NCI-H1436 (cell line): ENCODE data around the gene TBXT.
"Not testable (repeated sequence)": the region's sequence is repeated elsewhere in the genome, so short reads cannot be mapped to it uniquely, and the experiment has no call there.

ENCODE experiments used
- DNase-seq: peaks from one replicate; lab custom pipeline; 2025; lab: John Stamatoyannopoulos, UW

The TBXT gene

GRCh38 chr6:166172546-166172945 lies 4.9 kb upstream of the TBXT start:
- no peak for DNase-seq

- DNase-seq, result no peak
Measured at GRCh38 chr6:166169549-166170421, 2.1 kb upstream of the TBXT start.

DNA sequence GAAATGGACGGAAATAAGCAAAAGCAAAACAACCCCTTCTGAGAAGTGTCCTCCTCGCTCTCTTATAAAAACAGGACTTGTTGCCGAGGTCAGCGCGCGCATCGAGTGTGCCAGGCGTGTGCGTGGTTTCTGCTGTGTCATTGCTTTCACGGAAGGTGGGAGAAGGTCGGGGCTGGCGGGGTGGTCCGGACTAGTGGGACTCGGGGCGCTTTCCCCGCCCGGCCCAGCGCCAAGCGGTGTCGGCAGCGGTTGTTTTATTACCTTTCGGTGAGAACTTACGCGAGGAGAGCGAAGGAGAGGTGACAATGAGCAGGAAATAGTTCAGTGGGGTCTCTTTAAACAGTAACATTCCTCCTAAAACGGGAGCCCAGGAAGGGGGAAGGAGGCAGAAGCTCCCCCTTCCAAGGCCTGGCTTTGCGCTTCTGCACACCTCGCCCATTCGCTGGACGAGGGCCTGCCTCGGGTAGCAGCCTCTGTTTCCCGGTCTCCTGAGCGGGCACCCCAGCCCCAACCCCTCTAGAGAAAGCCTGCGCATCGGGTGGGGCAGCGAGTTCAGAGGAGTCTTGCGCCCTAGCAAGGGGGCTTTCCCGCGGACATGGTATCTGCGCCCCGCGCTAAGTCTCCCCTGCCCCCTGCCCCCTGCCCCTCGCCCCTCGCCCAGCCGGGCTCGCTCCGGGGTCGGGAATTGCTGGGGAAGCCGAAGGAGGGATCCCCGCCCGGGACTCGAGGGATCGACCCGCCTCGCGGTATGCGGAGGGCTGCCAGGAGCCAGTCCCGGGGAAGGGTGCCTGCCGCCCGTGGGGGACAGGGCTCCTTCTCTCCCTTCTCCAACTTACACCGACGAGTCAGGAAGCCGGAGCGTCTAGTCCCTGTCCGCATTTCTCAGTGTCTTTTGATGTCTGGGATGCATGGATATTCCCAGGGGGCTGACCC lies 1.2 kb upstream of the TBXT start:
- DNase-seq, result no peak

DNA sequence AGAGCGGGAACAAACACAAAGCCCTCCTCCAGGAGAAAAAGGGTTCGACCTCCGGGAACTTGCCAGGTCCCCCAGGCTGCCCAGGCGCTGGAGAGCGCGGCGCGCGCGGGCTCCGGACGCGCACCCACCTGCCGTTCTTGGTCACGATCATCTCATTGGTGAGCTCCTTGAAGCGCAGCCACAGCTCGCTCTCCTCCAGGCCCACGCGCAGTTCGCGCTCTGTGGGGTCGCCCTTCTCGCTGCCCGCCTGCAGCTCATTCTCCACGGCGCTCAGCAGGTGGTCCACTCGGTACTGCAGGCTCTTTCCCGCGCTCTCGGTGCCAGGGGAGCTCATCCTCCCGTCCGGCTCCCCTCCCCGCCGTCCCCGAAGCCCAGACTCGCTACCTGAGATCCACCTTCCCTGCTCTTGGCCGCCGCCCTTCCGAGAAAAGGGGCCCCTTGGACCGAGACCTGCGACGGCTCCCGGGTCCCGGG lies 356 bp downstream of the TBXT start:
- no peak for DNase-seq

GRCh38 chr6:166166314-166167257 lies 1.1 kb downstream of the TBXT start:
- DNase-seq, result no peak

DNA sequence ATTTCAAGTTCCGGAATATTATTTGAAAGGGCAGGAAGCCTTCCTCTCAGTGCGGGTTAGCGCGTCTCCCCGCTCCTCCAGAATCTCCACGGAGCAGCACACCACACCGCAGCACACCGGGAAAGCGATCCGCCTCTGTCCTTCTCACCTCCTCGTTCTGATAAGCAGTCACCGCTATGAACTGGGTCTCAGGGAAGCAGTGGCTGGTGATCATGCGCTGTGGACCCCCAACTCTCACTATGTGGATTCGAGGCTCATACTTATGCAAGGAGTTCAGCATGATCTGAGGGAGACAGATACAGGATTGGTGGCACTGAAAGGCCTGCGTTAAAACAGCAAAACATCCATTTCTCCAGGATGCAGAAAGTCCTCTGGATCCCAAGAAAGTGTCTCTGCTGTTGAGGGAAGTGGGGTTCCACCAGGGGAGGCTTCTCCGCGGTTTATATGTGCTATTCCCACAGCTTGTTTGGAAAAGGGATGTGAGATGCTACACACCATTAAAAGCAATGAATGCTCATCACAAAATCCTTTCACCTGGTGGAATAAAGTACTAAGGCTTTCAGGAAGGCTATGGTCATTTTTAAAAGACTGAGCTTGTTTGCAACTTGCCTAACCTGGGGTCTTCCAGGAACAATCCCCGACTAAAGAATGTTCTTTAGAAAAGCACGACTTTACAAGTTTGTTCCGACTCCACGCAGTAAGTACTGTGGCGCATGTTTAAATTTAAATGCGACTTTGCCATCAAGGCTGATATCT lies 1.9 kb downstream of the TBXT start:
- DNase-seq, result no peak

GRCh38 chr6:166162599-166163342 lies 4.9 kb downstream of the TBXT start:
- DNase-seq, result no peak

- no peak for DNase-seq
Measured at GRCh38 chr6:166157930-166158617, 9.6 kb downstream of the TBXT start.

GRCh38 chr6:166156942-166157341 lies 10.7 kb downstream of the TBXT start:
- no peak for DNase-seq

DNA sequence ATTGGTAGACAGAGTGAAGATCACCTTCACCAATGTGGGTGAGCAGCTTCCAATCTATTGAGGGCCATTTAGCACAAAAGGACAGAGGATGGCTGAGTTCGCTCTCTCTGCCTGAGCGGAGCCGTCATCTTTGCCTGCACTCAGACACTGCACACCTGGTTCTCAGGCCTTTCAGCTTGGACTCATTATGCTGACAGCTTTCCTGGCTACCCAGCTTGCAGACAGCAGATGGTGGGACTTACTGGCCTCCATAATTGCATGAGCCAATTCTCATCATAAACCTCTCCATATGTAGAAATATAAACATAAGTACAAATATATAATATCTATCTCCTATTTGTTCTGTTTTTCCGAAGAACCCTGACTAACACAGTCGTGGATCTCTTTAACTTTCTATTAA lies 13.7 kb downstream of the TBXT start:
- DNase-seq, result no peak

DNA sequence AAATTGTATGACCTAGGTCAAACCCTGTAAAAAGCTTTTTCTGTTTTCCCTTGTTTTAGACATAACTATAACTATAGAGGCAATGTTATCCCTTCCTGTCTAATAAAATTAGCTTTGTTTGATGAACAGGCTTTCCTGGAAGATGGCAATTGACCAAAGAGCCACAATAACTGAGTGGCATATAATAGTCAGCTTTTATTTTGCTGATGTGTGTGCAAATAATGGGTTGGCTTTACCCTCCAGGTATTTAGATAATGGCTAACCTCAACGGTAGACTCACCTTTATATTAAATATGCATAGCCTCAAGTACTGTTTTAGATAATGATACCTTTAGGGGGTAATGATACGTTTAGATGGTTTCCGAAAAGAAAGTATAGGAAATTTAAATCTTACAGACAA lies 15.0 kb downstream of the TBXT start:
- DNase-seq, result no peak

DNA sequence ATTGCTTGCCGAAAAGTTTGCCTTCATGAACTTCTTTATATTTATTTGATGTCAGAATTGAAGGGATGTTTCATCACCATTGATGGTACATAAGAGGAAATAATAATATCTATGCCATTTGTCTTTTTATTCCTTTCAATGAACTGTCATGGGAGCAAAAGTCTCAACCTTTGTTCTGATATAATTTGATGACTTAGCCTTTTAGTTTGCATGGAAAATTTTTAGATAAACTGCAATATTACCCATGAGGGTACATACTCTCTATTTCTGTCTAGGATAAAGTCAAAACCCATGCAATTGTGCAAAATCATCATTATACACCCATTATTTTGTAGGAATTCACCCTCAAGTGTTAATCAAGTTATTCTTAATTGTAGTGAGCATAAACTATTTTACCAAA lies 15.9 kb downstream of the TBXT start:
- no peak for DNase-seq

- DNase-seq, result no peak
Measured at GRCh38 chr6:166145751-166146150, 21.9 kb downstream of the TBXT start.

DNA sequence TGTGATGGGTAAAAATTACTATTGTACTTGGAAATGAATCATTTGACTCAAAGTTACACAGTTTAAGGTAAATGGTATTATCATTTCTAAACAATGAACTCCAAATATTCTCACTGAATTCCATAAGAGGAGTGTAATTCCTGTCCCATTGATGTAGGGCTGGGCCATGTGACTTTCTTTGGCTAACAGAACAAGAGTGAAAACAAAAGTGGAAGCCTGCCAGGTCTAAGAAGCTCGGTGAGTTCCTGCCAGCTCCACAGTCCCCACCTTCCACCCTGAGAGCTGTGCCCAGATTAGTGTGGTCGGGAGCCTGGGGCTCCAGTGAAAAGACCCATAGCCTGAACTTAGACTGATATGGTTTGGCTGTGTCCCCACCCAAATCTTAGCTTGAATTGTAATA lies 24.6 kb downstream of the TBXT start:
- DNase-seq, result no peak

DNA sequence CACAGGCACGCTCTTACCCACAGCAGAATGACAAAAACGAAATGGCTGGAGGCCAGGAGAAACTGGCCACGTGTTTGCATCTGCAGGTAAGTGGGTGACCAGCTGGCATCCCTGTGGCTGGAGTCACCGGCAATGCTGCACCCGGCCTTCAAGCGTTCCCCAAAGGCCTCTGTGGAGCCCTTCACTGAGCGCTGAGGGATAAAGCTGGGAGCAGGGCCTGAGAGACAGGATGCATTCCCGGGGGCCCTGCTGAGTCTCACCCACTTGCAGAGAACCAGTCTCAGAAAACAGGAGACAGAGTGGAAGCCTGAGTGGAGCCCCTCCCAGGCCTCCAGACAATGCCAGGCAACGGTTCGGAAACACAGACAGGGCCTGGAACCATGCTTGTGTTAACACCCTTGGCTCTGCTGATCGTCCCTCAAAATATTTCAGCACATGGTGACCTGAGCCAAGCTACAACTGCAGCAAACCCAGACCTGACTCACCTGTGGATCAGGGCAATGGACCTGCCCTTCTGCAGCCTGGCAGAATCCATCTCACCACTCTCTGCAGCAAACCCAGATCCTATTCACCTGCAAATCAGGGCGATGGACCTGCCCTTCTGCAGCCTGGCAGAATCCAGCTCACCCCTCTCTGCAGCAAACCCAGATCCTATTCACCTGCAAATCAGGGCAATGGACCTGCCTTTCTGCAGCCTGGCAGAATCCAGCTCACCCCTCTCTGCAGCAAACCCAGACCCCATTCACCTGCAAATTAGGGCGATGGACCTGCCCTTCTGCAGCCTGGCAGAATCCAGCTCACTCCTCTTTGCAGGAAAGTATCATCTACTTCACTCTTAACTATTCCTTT lies 39.8 kb downstream of the TBXT start:
- DNase-seq, result no peak

- not testable (repeated sequence) for DNase-seq
Measured at GRCh38 chr6:166123115-166123514, 44.5 kb downstream of the TBXT start.

DNA sequence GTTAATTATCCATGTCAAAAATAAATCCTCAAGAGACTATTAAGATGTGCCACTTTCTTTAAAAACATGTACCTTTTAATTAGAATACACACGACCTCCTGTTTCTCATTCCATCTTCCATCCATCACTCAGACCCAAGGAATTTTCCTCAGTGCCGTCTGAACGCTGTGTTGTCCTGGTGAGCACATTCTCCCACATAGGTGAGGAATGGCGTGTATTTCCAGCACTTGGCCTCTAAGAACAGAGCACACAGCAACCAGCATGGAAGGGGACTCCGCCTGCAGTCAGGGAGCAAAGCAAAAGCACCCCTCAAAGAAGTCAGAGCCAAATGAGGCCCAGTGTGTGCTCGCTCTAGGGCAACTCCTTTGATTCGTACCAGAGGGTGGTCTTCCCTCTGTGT lies 45.9 kb downstream of the TBXT start:
- DNase-seq, result no peak

GRCh38 chr6:166119116-166119911 lies 48.3 kb downstream of the TBXT start:
- DNase-seq, result no peak
